HG03175 (cell line): ENCODE results near the gene C7.
"Not testable (repeated sequence)": the region's sequence is repeated elsewhere in the genome, so short reads cannot be mapped to it uniquely, and the experiment has no call there.

Experiments
- ATAC-seq: cut with Tn5 transposase; IDR thresholded peaks from one replicate; pipeline ENCODE4 v1.9.1; 2021; ENCODE audit warnings: mild to moderate bottlenecking, moderate library complexity; ENCODE audit not compliant: unreplicated experiment

Gene C7

GRCh38 chr5:40988746-40989510 lies 79.6 kb downstream of the C7 start:
- no peak for ATAC-seq

DNA sequence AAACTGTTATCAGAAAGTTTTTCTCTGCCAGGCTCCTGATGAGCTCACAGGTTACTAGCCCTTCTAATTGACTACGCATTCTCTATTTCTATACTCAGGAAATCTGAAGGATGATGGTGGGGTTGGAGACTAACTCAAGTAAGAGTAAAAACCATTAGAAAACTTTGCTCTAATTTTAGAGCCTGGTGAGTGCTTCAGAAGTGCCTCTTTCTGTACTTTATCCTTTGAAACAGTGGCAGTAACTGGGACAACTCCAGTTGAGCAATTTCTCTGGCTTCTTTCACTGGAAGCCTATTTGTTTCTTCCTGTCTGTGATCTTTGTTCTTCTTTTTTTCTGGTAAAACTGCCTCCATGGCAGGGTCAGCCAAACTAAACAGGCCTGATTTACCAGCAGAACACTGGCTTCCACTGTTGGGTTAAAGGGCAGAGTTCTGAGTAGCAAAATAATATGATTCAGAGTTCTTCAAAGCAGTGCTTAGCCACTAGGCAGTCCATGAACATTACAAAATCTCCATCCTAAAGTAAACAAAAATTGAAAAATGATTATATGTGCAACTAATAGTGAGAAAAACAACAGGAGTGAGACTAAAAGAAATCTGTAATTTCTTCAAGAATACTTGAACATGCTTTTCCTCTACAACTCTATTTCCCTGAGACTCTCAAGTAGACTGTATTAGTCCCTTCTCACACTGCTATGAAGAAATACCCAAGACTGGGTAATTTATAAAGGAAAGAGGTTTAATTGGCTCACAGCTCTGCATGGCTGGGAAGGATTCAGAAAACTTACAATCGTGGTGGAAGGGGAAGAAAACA lies 82.1 kb downstream of the C7 start:
- ATAC-seq: no peak

DNA sequence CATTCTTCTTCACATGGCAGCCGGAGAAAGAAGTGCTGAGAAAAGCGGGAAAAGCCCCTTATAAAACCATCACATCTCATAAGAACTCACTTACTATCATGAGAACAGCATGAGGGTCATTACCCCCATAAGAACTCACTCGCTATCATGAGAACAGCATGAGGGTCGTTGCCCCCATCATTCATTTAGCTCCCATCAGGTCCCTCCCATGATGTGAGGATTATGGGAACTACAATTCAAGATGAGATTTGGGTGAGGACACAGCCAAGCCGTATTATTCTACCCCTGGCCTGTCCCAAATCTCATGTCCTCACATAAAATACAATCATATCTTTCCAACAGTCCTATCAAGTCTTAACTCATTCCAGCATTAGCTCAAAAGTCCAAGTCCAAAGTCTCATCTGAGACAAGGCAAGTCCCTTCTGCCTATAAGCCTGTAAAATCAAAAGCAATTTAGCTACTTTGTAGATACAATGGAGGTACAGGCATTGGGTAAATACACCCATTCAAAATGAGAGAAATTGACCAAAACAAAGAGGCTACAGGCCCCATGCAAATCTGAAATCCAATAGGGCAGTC lies 82.8 kb downstream of the C7 start:
- ATAC-seq: no peak

DNA sequence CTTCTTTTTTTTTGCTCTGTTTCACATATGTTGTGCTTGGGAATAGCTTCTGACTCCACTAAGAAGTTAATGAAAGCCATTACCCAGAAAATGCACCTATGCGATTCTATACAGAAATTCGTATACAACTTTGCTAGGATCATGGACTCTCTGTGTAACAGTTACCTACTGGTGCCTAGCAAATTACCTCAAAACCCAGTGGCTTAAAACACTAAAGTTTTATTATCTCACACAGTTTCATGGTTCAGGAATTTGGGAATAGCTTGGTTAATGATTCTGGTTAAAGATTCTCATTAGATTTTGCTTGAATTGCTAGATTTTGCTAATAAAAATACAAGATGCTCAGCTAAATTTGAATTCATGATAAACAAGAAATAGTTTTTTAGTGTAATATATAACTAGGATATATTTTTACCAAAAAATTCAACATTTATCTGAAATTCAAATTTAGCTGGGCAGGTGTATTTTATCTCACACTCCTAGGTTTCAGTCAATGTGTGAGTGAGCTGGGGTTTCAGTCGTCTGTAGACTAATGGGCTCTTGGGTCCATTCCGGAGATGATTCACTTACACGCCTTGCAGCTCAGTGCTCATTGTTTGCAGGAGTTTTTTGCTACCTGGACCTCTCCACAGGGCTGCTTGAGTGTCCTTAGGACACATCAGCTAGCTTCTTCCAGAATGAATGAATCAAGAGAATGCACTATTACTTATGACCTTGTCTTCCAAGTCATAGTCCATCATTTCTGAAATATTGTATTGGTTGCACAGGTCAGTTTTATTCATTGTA lies 86.7 kb downstream of the C7 start:
- no peak for ATAC-seq

DNA sequence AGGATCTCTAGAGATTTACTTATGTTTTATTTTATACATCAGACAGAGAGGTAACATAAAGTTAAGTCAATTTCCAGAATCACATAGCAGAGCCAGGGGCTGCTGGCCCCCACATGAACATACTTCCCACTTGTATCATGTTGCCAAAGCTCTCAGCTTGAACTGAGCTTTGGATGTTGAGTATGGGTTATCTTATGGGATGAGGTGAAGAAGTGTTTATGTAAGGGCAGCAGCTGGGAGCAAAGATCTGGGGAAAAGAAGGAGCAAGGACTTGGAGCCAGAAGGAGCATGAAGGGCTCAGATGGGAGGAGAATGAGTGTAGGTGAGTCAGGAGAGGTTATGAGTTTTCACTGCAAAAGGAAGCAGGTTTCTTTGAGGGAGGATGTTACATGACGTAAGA lies 89.8 kb downstream of the C7 start:
- ATAC-seq: no peak

- ATAC-seq: no peak
Measured at GRCh38 chr5:40999966-41000365, 90.7 kb downstream of the C7 start.

DNA sequence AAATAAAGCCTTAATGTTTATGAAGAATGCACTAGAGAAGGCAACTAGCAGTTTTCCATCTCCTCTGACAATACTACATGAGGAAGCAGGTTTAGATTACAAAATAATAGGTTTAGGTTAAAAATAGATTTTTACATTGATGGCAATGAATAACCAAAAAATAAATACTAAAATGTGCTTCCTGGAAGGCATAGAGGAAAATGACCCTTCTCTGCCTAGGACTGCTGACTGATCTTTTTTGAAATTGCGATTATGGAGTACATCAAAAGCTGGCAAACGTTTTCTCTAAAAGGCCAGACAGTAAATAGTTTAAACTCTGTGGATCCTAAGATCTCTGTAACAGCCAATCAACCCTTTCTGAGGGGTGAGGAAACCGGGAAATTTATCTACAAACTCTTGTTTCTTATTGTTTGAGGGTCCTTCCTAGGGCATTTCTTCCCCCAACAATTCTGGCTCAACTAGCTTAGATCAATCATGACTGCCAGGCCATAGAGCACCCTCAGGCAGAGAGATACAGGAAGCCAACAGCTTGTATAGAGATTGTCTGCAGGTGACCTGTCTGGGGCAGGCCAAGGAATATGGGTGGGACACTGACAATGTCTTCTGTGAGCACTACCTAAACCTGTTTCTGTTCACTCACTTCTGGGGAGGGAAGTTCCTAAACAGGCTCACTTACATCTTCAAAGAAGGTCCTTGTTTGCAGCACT lies 94.5 kb downstream of the C7 start:
- no peak for ATAC-seq

DNA sequence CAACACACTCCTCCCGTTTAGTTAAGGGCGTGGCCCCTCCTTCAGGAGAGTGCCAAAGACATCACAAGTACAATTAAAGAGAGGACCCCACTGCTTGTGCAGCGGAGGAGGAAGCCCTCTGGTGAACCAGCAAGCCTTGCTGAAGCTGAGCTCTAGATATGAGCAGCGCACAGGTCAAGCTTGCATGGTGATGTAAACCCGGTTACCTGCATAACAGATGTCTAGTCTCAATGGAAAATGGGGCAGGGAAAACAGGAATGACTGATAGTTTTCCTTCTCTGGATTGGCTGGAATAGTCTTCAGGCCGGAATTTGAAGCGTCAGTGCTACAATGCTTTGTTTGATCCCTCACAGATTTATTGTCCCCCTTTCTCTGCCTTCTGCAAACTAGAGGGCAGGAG lies 95.6 kb downstream of the C7 start:
- no peak for ATAC-seq

DNA sequence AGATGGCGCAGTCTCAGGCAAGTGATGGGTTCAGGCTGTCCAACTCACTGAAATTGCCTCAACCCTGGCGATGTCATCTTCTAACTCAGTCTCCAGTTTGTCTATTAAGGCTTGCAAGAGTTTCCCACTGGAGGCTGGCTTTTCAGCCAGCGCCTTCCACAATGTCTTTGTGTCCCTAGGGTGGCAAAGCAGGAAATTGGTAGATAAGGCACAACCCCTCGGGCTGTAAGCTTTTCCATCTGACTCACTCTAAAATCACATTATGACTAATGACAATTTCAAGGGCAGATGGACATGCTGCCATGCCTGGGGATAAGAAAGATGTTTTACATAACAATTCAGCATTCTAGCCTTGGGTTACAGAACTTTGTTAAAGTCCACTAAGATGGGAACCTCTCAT lies 99.9 kb downstream of the C7 start:
- ATAC-seq: no peak

GRCh38 chr5:41010572-41010971 lies 101.3 kb downstream of the C7 start:
- ATAC-seq: no peak

DNA sequence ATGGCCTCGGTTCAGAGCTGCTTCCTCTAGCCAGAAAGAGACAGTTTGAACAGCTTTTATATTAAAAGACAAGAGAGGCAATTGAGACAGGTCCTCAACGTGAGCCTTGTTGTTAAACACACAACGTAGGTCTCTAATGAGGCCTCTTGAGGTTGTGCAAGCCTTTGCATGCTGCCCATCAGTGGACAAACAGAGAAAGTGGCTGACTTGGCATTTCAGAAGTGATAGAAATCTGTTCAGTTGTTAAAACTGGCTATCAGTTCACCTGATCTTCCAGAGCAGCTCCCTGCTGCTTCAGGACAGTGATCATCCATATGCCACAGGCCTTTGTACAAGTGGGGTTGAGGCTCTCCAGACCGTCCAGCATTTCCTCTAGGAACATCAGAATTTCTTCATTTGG lies 103.0 kb downstream of the C7 start:
- ATAC-seq: no peak

- ATAC-seq: not testable (repeated sequence)
Measured at GRCh38 chr5:41022600-41022999, 113.3 kb downstream of the C7 start.
